HEK293 (cell line): ENCODE measurements around the gene FHL1.

ENCODE experiments used
- CTCF ChIA-PET: fragments of 350-600 bp; formaldehyde crosslinking; extraction: SDS; loops from one replicate; lab custom pipeline; 2021; ENCODE audit warnings: antibody characterized with exemption; lab: Yijun Ruan, JAX
- POLR2A ChIA-PET: fragments of 300-600 bp; formaldehyde crosslinking; extraction: SDS; loops from one replicate; lab custom pipeline; 2020; ENCODE audit warnings: antibody characterized with exemption, inconsistent platforms; lab: Yijun Ruan, JAX
- H3K27ac ChIP-seq: fragments of 200-500 bp; sonication (Bioruptor generic); 2 replicates; pipeline ENCODE4 v1.5.1; 2014; ENCODE audit warnings: low read depth, low read length, control low read depth, inconsistent platforms; ENCODE audit errors: extremely low read depth
- H3K36me3 ChIP-seq, 2 experiments: fragments of 200-500 bp in 1 of 2; sonication (Bioruptor generic) in 1 of 2; 1 replicate in 1 of 2; 2 replicates in 1 of 2; pipeline ENCODE4 v1.5.1; 2014 to 2017; ENCODE audit warnings: inconsistent platforms in 2 of 2, low read length in 2 of 2; ENCODE audit not compliant: control insufficient read depth in 2 of 2, insufficient read depth in 1 of 2
- H3K4me1 ChIP-seq: fragments of 200-500 bp; sonication (Bioruptor generic); 2 replicates; pipeline ENCODE4 v1.5.1; 2014; ENCODE audit warnings: mild to moderate bottlenecking, low read length, inconsistent platforms; ENCODE audit not compliant: control insufficient read depth, insufficient read depth
- H3K4me3 ChIP-seq: 2 replicates; pipeline ENCODE4 v1.5.1; 2011; ENCODE audit warnings: low read depth, mild to moderate bottlenecking, control low read depth, low read length, moderate library complexity
- H3K9me3 ChIP-seq: fragments of 200-500 bp; sonication (Bioruptor generic); 2 replicates; pipeline ENCODE4 v1.5.1; 2014; ENCODE audit warnings: low read depth, low read length, inconsistent platforms; ENCODE audit not compliant: control insufficient read depth, insufficient read depth
- HOXA7 ChIP-seq: sonication (generic); formaldehyde crosslinking; IDR thresholded peaks from 2 replicates; pipeline ENCODE4 v1.8.1; 2022; ENCODE audit warnings: missing genetic modification reagents, borderline replicate concordance
- HOXD13 ChIP-seq: sonication (generic); formaldehyde crosslinking; IDR thresholded peaks from 2 replicates; pipeline ENCODE4 v1.8.0; 2022; ENCODE audit warnings: missing genetic modification reagents, borderline replicate concordance
- SCRT1 ChIP-seq: fragments of 450-650 bp; formaldehyde crosslinking; IDR thresholded peaks from 2 replicates; pipeline ENCODE4 v1.5.1; 2016; ENCODE audit warnings: missing biosample characterization, missing genetic modification characterization, borderline replicate concordance
- TCF7L2 ChIP-seq: IDR thresholded peaks from 2 replicates; pipeline ENCODE4 v1.6.1; 2011; ENCODE audit warnings: low read depth, mild to moderate bottlenecking, inconsistent platforms, low read length, moderate library complexity, borderline replicate concordance
- YY2 ChIP-seq: fragments of 450-650 bp; formaldehyde crosslinking; IDR thresholded peaks from 2 replicates; pipeline ENCODE4 v1.5.1; 2016; ENCODE audit warnings: missing biosample characterization, missing genetic modification characterization
- ZBTB8A ChIP-seq: fragments of 450-650 bp; formaldehyde crosslinking; IDR thresholded peaks from 2 replicates; pipeline ENCODE4 v1.5.1; 2016; ENCODE audit warnings: missing biosample characterization, missing genetic modification characterization
- ZNF10 ChIP-seq: fragments of 450-650 bp; formaldehyde crosslinking; IDR thresholded peaks from 2 replicates; pipeline ENCODE4 v1.5.1; 2017; ENCODE audit warnings: missing biosample characterization, missing genetic modification characterization
- ZNF140 ChIP-seq: fragments of 450-650 bp; formaldehyde crosslinking; IDR thresholded peaks from 2 replicates; pipeline ENCODE4 v1.5.1; 2016; ENCODE audit warnings: missing biosample characterization, missing genetic modification characterization
- ZNF18 ChIP-seq: fragments of 450-650 bp; formaldehyde crosslinking; IDR thresholded peaks from 2 replicates; pipeline ENCODE4 v1.5.1; 2016; ENCODE audit warnings: missing biosample characterization, missing genetic modification characterization
- ZNF292 ChIP-seq: fragments of 450-650 bp; formaldehyde crosslinking; IDR thresholded peaks from 2 replicates; pipeline ENCODE4 v1.5.1; 2016; ENCODE audit warnings: low read depth, missing biosample characterization, missing genetic modification characterization, borderline replicate concordance
- ZNF311 ChIP-seq: fragments of 450-650 bp; formaldehyde crosslinking; IDR thresholded peaks from 2 replicates; pipeline ENCODE4 v1.5.1; 2017; ENCODE audit warnings: missing biosample characterization, missing genetic modification characterization, borderline replicate concordance
- ZNF335 ChIP-seq: fragments of 450-650 bp; formaldehyde crosslinking; conservative IDR thresholded peaks from 2 replicates; pipeline ENCODE4 v1.5.1; 2016; ENCODE audit warnings: missing biosample characterization, missing genetic modification characterization
- ZNF423 ChIP-seq: fragments of 450-650 bp; formaldehyde crosslinking; IDR thresholded peaks from 2 replicates; pipeline ENCODE4 v1.5.1; 2016; ENCODE audit warnings: missing biosample characterization, missing genetic modification characterization
- ZNF518A ChIP-seq: fragments of 450-650 bp; formaldehyde crosslinking; conservative IDR thresholded peaks from 2 replicates; pipeline ENCODE4 v1.5.1; 2016; ENCODE audit warnings: low read depth, missing biosample characterization, missing genetic modification characterization
- ZNF521 ChIP-seq: fragments of 450-650 bp; formaldehyde crosslinking; IDR thresholded peaks from 2 replicates; pipeline ENCODE4 v1.5.1; 2017; ENCODE audit warnings: missing biosample characterization, mild to moderate bottlenecking, missing genetic modification characterization
- ZNF544 ChIP-seq: fragments of 450-650 bp; formaldehyde crosslinking; IDR thresholded peaks from 2 replicates; pipeline ENCODE4 v1.5.0; 2017; ENCODE audit warnings: missing biosample characterization, missing genetic modification characterization
- ZNF677 ChIP-seq: fragments of 450-650 bp; IDR thresholded peaks from 2 replicates; pipeline ENCODE4 v1.5.0; 2018; ENCODE audit warnings: missing biosample characterization, mild to moderate bottlenecking, missing genetic modification characterization, moderate library complexity
- ZNF692 ChIP-seq: fragments of 450-650 bp; formaldehyde crosslinking; IDR thresholded peaks from 2 replicates; pipeline ENCODE4 v1.5.1; 2016; ENCODE audit warnings: missing biosample characterization, missing genetic modification characterization
- ZNF792 ChIP-seq: fragments of 450-650 bp; formaldehyde crosslinking; IDR thresholded peaks from 2 replicates; pipeline ENCODE4 v1.5.1; 2016; ENCODE audit warnings: missing biosample characterization, missing genetic modification characterization

Gene FHL1

GRCh38 chrX:136191171-136191570 lies 43.8 kb downstream of the FHL1 start:
- Histone ChIP-seq H3K9me3 (no peaks in the 10 kb centered on the region), H3K27ac (no peak overlapping the region), H3K36me3 (peaks cover 0 to 4% of the 10 kb centered on the region in 2 experiments; a peak in 1 of 3 replicates), H3K4me1 (peaks cover 1% of the 10 kb centered on the region; the same call in 1 of the 2 replicates), H3K4me3 (no peak overlapping the region)
- CTCF ChIA-PET = interaction anchor here (0.5 to 0.8 kb wide), 3 partner anchors 148 to 163 kb away, joined by 3 to 4 read pairs (median 3); no protein-coding TSS in a partner anchor
- POLR2A ChIA-PET = no interaction called here
- TF ChIP-seq ZNF311 = no peak
- no peak for TF ChIP-seq ZNF677 (tag by site-specific recombination)
- no peak for TF ChIP-seq HOXA7 (CRISPR knock-in tag)
- no peak for TF ChIP-seq ZNF140 (tag by site-specific recombination)
- TF ChIP-seq ZBTB8A = no peak
- no peak for TF ChIP-seq ZNF292 (tag by site-specific recombination)
- TF ChIP-seq ZNF10 (tag by site-specific recombination) = no peak
- TF ChIP-seq TCF7L2 = no peak
- TF ChIP-seq ZNF423 (tag by site-specific recombination) = no peak
- TF ChIP-seq ZNF544 (tag by site-specific recombination) = no peak
- TF ChIP-seq YY2 (tag by site-specific recombination) = no peak
- no peak for TF ChIP-seq ZNF692 (tag by site-specific recombination)
- no peak for TF ChIP-seq ZNF521
- no peak for TF ChIP-seq ZNF18
- TF ChIP-seq ZNF518A (tag by site-specific recombination) = no peak
- no peak for TF ChIP-seq SCRT1 (tag by site-specific recombination)

GRCh38 chrX:136192135-136192534 lies 44.8 kb downstream of the FHL1 start:
- CTCF ChIA-PET = no interaction called here
- TF ChIP-seq HOXD13 (CRISPR knock-in tag) (no peak), ZNF335 (tag by site-specific recombination) (no peak), ZNF792 (tag by site-specific recombination) (no peak)
- Histone ChIP-seq H3K9me3 (no peaks in the 10 kb centered on the region), H3K36me3 (peaks cover 0 to 4% of the 10 kb centered on the region in 2 experiments; a peak in 1 of 3 replicates), H3K4me1 (no peaks in the 10 kb centered on the region), H3K4me3 (no peak overlapping the region), H3K27ac (no peak overlapping the region)
- POLR2A ChIA-PET = no interaction called here
